Measurements from ENCODE around the gene RGS7BP. TPM values are rescaled to one million over a fixed set of nuclear protein-coding genes. Genes with fewer than 3 reads are reported as not detected.

RGS7BP gene
- total RNA-seq (2022; extraction: Qiagen RNA extraction; ENCODE audit: low read depth), result not detected in 5 replicates

DNA sequence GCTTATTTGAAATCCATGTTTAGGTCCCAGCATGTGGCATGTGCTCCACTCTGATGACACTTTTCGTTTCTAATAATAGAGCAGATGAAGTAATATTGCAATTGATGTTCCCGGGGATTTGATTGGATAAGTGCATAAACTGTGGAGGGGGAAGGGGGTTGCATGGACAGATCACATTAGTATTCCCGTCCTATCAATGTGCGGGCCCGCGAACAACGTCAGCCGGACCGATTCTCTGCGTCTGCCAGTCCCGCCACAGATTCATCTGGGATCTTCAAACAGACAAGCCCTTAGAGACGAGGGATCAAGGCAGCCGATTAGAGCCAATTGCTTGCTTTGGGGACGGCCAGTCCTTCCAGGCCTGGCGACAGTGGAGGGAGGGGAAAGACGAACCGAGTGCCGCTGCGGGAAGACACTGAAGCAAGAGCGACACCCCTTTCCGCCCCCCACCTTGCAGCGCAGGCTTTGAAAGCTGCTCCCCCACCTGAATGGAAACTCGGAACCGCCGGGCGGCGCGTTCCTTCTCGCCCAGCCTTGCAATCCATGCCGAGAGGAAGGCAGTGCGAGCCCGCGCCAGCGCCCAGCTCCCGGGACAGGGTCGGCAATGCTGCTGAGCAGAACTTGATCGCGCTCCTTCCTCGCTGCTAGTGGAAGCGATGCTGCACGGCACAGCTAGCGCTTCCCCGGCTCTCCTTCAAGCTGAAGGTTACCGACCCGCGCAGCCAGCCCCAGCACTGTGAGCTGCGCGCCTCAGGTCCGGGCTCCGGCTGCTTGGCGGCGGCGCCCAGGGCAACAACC is at the start of gene RGS7BP:
RGS7BP (plus strand) TSS at position 247 of the 798 bp plus-strand sequence. CDS start 610 bp downstream, outside the sequence.

Other genes starting within 250 kb of the RGS7BP start
- gene SHISAL2B, start 184.5 kb downstream of the RGS7BP start, total RNA-seq (2022; extraction: Qiagen RNA extraction; ENCODE audit: low read depth), result not detected in 5 replicates

All from A549 treated with RU486 at 1 μM for 4 hours (cell line).